ENCODE measurements around the gene CUL7. TPM values are rescaled to one million over a fixed set of nuclear protein-coding genes. Genes with fewer than 3 reads are reported as not detected.
"Not testable (repeated sequence)": the region's sequence is repeated elsewhere in the genome, so short reads cannot be mapped to it uniquely, and the experiment has no call there.

CUL7 gene
- polyA plus RNA-seq, 1 donor (not counting 4 experiments of a cell fraction or from before 2014, with no cell fraction given) = 8.1 TPM

DNA sequence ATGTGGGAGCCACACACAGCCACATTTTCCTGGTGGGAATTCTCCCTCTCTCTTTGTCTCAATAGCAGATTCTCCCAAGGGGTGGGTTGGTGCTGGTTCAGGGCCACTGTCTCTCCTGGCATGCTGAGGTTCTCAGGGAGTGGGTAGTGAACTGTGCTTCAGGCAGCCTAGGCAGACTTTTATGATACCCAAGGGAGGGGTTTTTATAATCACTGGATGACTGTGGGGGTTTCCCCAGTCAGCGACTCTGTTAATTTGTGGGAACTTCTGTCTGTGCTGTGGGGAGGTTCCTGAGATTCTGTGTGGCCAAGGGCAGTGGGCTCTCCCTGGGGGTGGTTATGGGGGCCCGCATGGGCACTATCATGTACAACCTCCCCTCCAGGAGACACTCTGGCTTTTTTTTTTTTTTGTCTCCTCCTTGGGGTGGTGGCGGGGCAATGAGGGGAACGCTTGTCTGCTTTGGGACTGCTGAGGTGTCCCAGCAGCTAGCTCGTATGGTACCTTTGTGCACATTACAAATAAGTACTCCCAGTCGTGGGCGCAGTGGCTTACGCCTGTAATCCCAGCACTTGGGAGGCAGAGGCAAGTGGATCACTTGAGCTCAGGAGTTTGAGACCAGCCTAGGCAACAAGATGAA is 32.5 kb upstream of the CUL7 start:
- Histone ChIP-seq H3K9me1 (ENCODE audit: control insufficient read depth, extremely low read depth, insufficient read depth, low read length) (no peaks in the 10 kb centered on the region), H2AFZ (ENCODE audit: control insufficient read depth, low read length) (no peak overlapping the region), H3K9ac (ENCODE audit: control insufficient read depth, extremely low read depth, insufficient read depth, low read length) (no peak overlapping the region), H3K27me3 (ENCODE audit: control insufficient read depth, extremely low read depth, insufficient read depth, low read length) (no peaks in the 10 kb centered on the region), H3K9me3 (ENCODE audit: control insufficient read depth, low read depth, low read length) (no peaks in the 10 kb centered on the region), H3K4me3 (ENCODE audit: control insufficient read depth in 2 of 3, extremely low read depth in 1 of 3, insufficient read depth in 2 of 3, low read depth in 1 of 3, low read length in 3 of 3) (no peak overlapping the region), H3K27ac (ENCODE audit: control insufficient read depth, insufficient read depth, low read length) (no peak overlapping the region), H4K20me1 (ENCODE audit: control insufficient read depth, extremely low read depth, insufficient read depth, low read length) (no peaks in the 10 kb centered on the region), H3K36me3 (ENCODE audit: control insufficient read depth in 2 of 2, extremely low read depth in 1 of 2, insufficient read depth in 2 of 2, low read length in 2 of 2) (no peaks in the 10 kb centered on the region), H3K4me2 (ENCODE audit: control insufficient read depth, extremely low read depth, insufficient read depth, low read depth, low read length) (no peak overlapping the region), H3K79me2 (ENCODE audit: control insufficient read depth, insufficient read depth, low read length) (peaks cover 91% of the 10 kb centered on the region), H3K4me1 (ENCODE audit: control insufficient read depth, extremely low read depth, insufficient read depth, low read length) (peaks cover 39% of the 10 kb centered on the region)
- dilution Hi-C loops (cut with MboI; ENCODE audit: extremely low pct_ligation_motif_present, low sequenced_read_pairs) = no loop called here
- DNase-seq (ENCODE audit: low read depth, low spot score) (no peak), FAIRE-seq (no peak)
- TF ChIP-seq, protein P1, sequence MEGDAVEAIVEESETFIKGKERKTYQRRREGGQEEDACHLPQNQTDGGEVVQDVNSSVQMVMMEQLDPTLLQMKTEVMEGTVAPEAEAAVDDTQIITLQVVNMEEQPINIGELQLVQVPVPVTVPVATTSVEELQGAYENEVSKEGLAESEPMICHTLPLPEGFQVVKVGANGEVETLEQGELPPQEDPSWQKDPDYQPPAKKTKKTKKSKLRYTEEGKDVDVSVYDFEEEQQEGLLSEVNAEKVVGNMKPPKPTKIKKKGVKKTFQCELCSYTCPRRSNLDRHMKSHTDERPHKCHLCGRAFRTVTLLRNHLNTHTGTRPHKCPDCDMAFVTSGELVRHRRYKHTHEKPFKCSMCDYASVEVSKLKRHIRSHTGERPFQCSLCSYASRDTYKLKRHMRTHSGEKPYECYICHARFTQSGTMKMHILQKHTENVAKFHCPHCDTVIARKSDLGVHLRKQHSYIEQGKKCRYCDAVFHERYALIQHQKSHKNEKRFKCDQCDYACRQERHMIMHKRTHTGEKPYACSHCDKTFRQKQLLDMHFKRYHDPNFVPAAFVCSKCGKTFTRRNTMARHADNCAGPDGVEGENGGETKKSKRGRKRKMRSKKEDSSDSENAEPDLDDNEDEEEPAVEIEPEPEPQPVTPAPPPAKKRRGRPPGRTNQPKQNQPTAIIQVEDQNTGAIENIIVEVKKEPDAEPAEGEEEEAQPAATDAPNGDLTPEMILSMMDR (optimal IDR thresholded peaks at IDR 0.05 in 1 of 3, IDR thresholded peaks at IDR 0.05 in 1 of 3, conservative IDR thresholded peaks at IDR 0.05 in 1 of 3; ENCODE audit: extremely low read depth in 1 of 3, insufficient read depth in 2 of 3, low read length in 3 of 3) = no peak
- TF ChIP-seq EZH2 (IDR thresholded peaks at IDR 0.05; ENCODE audit: low read length) = no peak

DNA sequence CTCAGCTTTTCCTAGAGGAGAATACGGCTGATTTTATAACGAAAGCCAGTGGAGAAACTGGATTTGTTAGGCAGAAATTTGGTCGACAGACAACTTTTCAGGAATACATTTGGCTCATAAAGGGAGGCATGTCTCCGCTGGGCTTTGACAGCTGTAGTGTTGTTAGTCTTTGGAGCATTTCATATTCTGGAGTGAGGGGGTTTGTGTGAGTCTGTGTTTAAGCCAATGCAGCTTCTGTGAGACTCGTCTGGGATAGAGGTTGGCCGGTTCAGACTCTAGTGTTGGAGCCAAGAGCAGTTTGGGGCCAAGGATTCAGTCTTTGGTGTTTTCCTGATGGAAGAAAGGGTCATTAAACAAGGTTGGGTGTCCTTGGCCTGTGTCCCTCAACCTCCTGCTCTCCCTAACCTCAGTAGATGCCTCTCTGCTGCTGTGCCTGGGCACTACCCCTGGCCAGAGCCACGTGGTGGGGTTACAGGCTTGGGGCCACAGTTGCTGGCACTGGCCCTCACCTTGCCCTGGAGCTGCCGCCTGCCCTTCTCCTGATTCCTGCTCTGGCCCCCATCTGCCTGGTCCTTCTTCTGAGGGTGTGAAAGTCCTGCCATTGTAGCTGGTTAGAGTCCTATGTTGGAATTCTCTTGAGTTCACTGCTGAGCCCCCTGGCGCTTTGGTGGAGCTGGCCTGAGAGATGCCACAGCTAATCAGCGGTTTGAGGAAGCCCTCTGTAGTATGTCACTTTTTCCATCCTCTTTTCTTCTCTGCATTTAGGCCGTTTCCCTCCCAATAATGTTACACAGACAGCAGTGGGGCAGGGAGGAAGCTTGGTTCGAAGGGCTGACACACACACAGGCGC is 29.4 kb upstream of the CUL7 start:
- no peak overlapping the region for H3K27ac ChIP-seq (ENCODE audit: control insufficient read depth, insufficient read depth, low read length)
- H3K27me3 ChIP-seq (ENCODE audit: control insufficient read depth, extremely low read depth, insufficient read depth, low read length) = no peaks in the 10 kb centered on the region
- no peak overlapping the region for H2AFZ ChIP-seq (ENCODE audit: control insufficient read depth, low read length)
- peaks cover 94% of the 10 kb centered on the region for H3K79me2 ChIP-seq (ENCODE audit: control insufficient read depth, insufficient read depth, low read length)
- no peak for TF ChIP-seq EZH2 (IDR thresholded peaks at IDR 0.05; ENCODE audit: low read length)
- TF ChIP-seq, protein P1 (optimal IDR thresholded peaks at IDR 0.05 in 1 of 3, IDR thresholded peaks at IDR 0.05 in 1 of 3, conservative IDR thresholded peaks at IDR 0.05 in 1 of 3; ENCODE audit: extremely low read depth in 1 of 3, insufficient read depth in 2 of 3, low read length in 3 of 3) = no peak
- peaks cover 18% of the 10 kb centered on the region for H3K4me1 ChIP-seq (ENCODE audit: control insufficient read depth, extremely low read depth, insufficient read depth, low read length)
- dilution Hi-C loops (cut with MboI; ENCODE audit: extremely low pct_ligation_motif_present, low sequenced_read_pairs) = no loop called here
- FAIRE-seq = no peak
- H3K4me3 ChIP-seq (ENCODE audit: control insufficient read depth in 2 of 3, extremely low read depth in 1 of 3, insufficient read depth in 2 of 3, low read depth in 1 of 3, low read length in 3 of 3) = no peak overlapping the region
- H3K9me1 ChIP-seq (ENCODE audit: control insufficient read depth, extremely low read depth, insufficient read depth, low read length) = no peaks in the 10 kb centered on the region
- H3K4me2 ChIP-seq (ENCODE audit: control insufficient read depth, extremely low read depth, insufficient read depth, low read depth, low read length) = no peak overlapping the region
- no peaks in the 10 kb centered on the region for H4K20me1 ChIP-seq (ENCODE audit: control insufficient read depth, extremely low read depth, insufficient read depth, low read length)
- H3K36me3 ChIP-seq (ENCODE audit: control insufficient read depth in 2 of 2, extremely low read depth in 1 of 2, insufficient read depth in 2 of 2, low read length in 2 of 2) = peaks cover 0 to 3% of the 10 kb centered on the region in 2 experiments
- DNase-seq (ENCODE audit: low read depth, low spot score) = no peak
- no peaks in the 10 kb centered on the region for H3K9me3 ChIP-seq (ENCODE audit: control insufficient read depth, low read depth, low read length)
- H3K9ac ChIP-seq (ENCODE audit: control insufficient read depth, extremely low read depth, insufficient read depth, low read length) = no peak overlapping the region

DNA sequence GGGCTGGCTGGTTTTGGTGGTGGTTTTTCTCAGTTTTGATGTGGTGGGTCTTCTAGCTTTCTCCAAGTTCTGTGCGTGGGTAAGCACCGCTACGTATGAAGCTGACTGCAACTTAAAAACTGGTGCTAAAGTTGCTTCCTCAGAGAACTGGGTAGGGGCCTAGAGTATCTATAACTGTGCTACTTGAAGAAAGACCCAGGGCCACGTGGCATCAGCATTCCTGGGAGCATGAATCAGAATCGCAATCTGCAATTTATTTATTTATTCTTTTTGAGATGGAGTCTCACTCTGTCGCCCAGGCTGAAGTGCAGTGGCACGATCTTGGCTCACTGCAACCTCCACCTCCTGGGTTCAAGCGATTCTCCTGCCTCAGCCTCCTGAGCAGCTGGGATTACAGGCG is 28.3 kb upstream of the CUL7 start:
- DNase-seq (ENCODE audit: low read depth, low spot score); H2AFZ ChIP-seq (ENCODE audit: control insufficient read depth, low read length); dilution Hi-C loops (cut with MboI; ENCODE audit: extremely low pct_ligation_motif_present, low sequenced_read_pairs); H3K27ac ChIP-seq (ENCODE audit: control insufficient read depth, insufficient read depth, low read length); H3K4me2 ChIP-seq (ENCODE audit: control insufficient read depth, extremely low read depth, insufficient read depth, low read depth, low read length); H4K20me1 ChIP-seq (ENCODE audit: control insufficient read depth, extremely low read depth, insufficient read depth, low read length); H3K27me3 ChIP-seq (ENCODE audit: control insufficient read depth, extremely low read depth, insufficient read depth, low read length); H3K36me3 ChIP-seq (ENCODE audit: control insufficient read depth in 2 of 2, extremely low read depth in 1 of 2, insufficient read depth in 2 of 2, low read length in 2 of 2); H3K9ac ChIP-seq (ENCODE audit: control insufficient read depth, extremely low read depth, insufficient read depth, low read length); H3K9me1 ChIP-seq (ENCODE audit: control insufficient read depth, extremely low read depth, insufficient read depth, low read length); H3K4me3 ChIP-seq (ENCODE audit: control insufficient read depth in 2 of 3, extremely low read depth in 1 of 3, insufficient read depth in 2 of 3, low read depth in 1 of 3, low read length in 3 of 3); H3K9me3 ChIP-seq (ENCODE audit: control insufficient read depth, low read depth, low read length); FAIRE-seq: not testable (repeated sequence)
- Histone ChIP-seq H3K4me1 (ENCODE audit: control insufficient read depth, extremely low read depth, insufficient read depth, low read length) (peaks cover 16% of the 10 kb centered on the region), H3K79me2 (ENCODE audit: control insufficient read depth, insufficient read depth, low read length) (peaks cover 94% of the 10 kb centered on the region)

Data from keratinocyte (primary cell).